ENCODE measurements around the gene RCAN1. TPM values are rescaled to one million over a fixed set of nuclear protein-coding genes. Genes with fewer than 3 reads are reported as not detected.

RCAN1 gene
- total RNA-seq, 5 donors from 2014 or later (not counting 1 experiment from before 2014, with no cell fraction given) = 5.2 to 8.2 (median 5.8) TPM

DNA sequence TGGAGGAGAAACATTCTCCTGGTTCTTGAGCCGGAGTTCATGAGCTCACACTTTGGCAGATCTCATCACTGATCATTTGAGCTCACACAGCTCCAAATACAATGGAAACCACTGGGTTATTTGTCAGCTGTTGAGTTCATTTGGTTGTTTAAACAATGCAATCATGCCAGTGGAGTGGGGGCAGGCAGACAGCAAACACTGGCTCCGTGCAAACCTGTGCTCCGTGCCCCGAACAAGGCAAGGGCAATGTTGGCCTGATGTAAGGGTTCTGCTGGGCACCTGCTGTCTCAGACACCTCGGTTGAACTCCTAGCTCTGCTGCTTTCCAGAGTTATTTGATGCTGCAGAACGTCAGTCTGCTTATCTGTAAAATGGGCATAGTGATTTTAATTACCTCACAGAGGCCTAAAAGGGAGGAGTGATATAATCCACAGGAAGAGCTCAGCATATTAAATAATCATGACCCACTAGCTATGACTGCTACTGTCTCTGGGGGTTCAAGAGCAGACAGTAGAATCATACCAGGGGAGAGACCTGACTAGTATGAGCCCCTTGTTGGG lies 33.9 kb upstream of the RCAN1 start:
- CTCF ChIA-PET = no interaction called here
- no peak overlapping the region for H3K27ac Mint-ChIP-seq
- no peak for ATAC-seq (replicated peaks in 1 of 4)
- POLR2A ChIA-PET = no interaction called here
- DNase-seq = no peak
- Histone ChIP-seq H3K4me3 (ENCODE audit: control insufficient read depth in 1 of 2, extremely low read depth in 1 of 2, low read length in 1 of 2) (no peak overlapping the region), H3K27ac (ENCODE audit: low read length) (no peak overlapping the region), H3K36me3 (ENCODE audit: control insufficient read depth in 2 of 2, extremely low read depth in 1 of 2, insufficient read depth in 1 of 2, low read length in 1 of 2) (no peaks in the 10 kb centered on the region), H3K4me1 (ENCODE audit: control insufficient read depth in 1 of 2, extremely low read depth in 1 of 2, insufficient read depth in 2 of 2, low read length in 2 of 2) (no peaks in the 10 kb centered on the region), H3K9me3 (no peaks in the 10 kb centered on the region), H3K27me3 (replicated peaks in 1 of 2; ENCODE audit: control insufficient read depth in 2 of 2, extremely low read depth in 1 of 2, insufficient read depth in 2 of 2, low read length in 1 of 2) (peaks cover 0 to 18% of the 10 kb centered on the region in 2 experiments)
- peaks cover 0 to 13% (median 7%) of the 10 kb centered on the region in 3 donors for H3K9me3 Mint-ChIP-seq
- peaks cover 20 to 26% of the 10 kb centered on the region in 2 donors for H3K27me3 Mint-ChIP-seq
- H3K36me3 Mint-ChIP-seq = no peaks in the 10 kb centered on the region
- WGBS (ENCODE audit: insufficient coverage) = 88% methylated on average over 4 of the region's 6 CpGs
- H3K4me1 Mint-ChIP-seq = peaks cover 0 to 8% (median 0%) of the 10 kb centered on the region in 3 donors
- no peak overlapping the region for H3K4me3 Mint-ChIP-seq

DNA sequence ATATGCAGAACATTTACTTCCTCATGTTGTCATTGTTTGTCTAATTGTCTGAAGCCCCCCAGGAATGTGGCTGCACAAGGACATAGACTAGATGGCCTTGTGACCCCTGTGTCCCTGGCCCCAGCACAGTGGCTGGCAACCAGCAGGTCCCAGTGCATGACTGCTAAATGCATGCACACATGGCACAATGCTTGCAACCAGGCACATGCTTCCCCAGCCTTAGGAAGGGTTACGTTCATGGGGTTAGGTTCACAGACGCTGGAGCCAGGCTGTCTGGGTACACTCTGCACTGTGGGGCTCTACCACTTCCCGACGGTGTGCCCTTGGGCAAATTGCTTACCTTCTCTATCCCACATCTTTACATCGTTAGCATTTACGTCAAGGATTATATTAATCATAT lies 32.6 kb upstream of the RCAN1 start:
- Histone ChIP-seq H3K36me3 (ENCODE audit: control insufficient read depth in 2 of 2, extremely low read depth in 1 of 2, insufficient read depth in 1 of 2, low read length in 1 of 2) (no peaks in the 10 kb centered on the region), H3K4me3 (ENCODE audit: control insufficient read depth in 1 of 2, extremely low read depth in 1 of 2, low read length in 1 of 2) (no peak overlapping the region), H3K9me3 (no peaks in the 10 kb centered on the region), H3K4me1 (ENCODE audit: control insufficient read depth in 1 of 2, extremely low read depth in 1 of 2, insufficient read depth in 2 of 2, low read length in 2 of 2) (no peaks in the 10 kb centered on the region), H3K27me3 (replicated peaks in 1 of 2; ENCODE audit: control insufficient read depth in 2 of 2, extremely low read depth in 1 of 2, insufficient read depth in 2 of 2, low read length in 1 of 2) (peaks cover 0 to 14% of the 10 kb centered on the region in 2 experiments), H3K27ac (ENCODE audit: low read length) (no peak overlapping the region)
- Mint-ChIP-seq H3K27me3 (peaks cover 10 to 15% of the 10 kb centered on the region in 2 donors), H3K4me1 (peaks cover 0 to 8% (median 0%) of the 10 kb centered on the region in 3 donors), H3K36me3 (no peaks in the 10 kb centered on the region), H3K9me3 (peaks cover 0 to 9% (median 7%) of the 10 kb centered on the region in 3 donors), H3K4me3 (no peak overlapping the region), H3K27ac (no peak overlapping the region)
- 100% methylated on average over 1 of the region's 6 CpGs for WGBS (ENCODE audit: insufficient coverage)
- ATAC-seq (replicated peaks in 1 of 4) (no peak), DNase-seq (no peak)
- ChIA-PET CTCF (no interaction called here), POLR2A (no interaction called here)

DNA sequence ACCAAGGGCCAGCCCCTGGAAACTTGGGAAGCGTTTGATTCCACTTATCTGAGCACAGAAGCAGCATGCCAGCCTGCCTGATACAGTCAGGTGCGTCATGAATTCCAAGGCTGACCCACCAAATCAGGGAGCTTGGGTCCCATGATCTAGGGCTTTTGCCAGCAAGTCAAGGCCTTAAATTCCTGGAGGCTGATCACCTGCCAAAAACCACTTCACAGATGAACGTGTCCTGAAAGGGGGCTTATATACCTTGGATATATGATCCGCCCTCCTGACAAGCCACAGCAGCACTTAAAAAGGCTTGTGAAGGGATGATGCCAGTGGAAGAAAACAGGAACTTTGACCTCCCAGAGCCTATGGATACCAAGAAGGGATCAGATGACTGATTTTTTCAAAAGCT lies 29.9 kb upstream of the RCAN1 start:
- Histone ChIP-seq H3K9me3 (no peaks in the 10 kb centered on the region), H3K4me1 (ENCODE audit: control insufficient read depth in 1 of 2, extremely low read depth in 1 of 2, insufficient read depth in 2 of 2, low read length in 2 of 2) (peaks cover 0 to 6% of the 10 kb centered on the region in 2 experiments), H3K27ac (ENCODE audit: low read length) (no peak overlapping the region), H3K36me3 (ENCODE audit: control insufficient read depth in 2 of 2, extremely low read depth in 1 of 2, insufficient read depth in 1 of 2, low read length in 1 of 2) (no peaks in the 10 kb centered on the region), H3K4me3 (ENCODE audit: control insufficient read depth in 1 of 2, extremely low read depth in 1 of 2, low read length in 1 of 2) (no peak overlapping the region), H3K27me3 (replicated peaks in 1 of 2; ENCODE audit: control insufficient read depth in 2 of 2, extremely low read depth in 1 of 2, insufficient read depth in 2 of 2, low read length in 1 of 2) (peaks cover 0 to 14% of the 10 kb centered on the region in 2 experiments)
- no peaks in the 10 kb centered on the region for H3K36me3 Mint-ChIP-seq
- no peaks in the 10 kb centered on the region for H3K9me3 Mint-ChIP-seq
- peaks cover 4 to 9% of the 10 kb centered on the region in 2 donors for H3K27me3 Mint-ChIP-seq
- ATAC-seq (replicated peaks in 1 of 4) (no peak), DNase-seq (no peak)
- 90% methylated on average over 4 of the region's 4 CpGs for WGBS (ENCODE audit: insufficient coverage)
- no peak overlapping the region for H3K27ac Mint-ChIP-seq
- POLR2A ChIA-PET = no interaction called here
- CTCF ChIA-PET = no interaction called here
- H3K4me1 Mint-ChIP-seq = peaks cover 12 to 20% (median 12%) of the 10 kb centered on the region in 3 donors
- no peak overlapping the region for H3K4me3 Mint-ChIP-seq

DNA sequence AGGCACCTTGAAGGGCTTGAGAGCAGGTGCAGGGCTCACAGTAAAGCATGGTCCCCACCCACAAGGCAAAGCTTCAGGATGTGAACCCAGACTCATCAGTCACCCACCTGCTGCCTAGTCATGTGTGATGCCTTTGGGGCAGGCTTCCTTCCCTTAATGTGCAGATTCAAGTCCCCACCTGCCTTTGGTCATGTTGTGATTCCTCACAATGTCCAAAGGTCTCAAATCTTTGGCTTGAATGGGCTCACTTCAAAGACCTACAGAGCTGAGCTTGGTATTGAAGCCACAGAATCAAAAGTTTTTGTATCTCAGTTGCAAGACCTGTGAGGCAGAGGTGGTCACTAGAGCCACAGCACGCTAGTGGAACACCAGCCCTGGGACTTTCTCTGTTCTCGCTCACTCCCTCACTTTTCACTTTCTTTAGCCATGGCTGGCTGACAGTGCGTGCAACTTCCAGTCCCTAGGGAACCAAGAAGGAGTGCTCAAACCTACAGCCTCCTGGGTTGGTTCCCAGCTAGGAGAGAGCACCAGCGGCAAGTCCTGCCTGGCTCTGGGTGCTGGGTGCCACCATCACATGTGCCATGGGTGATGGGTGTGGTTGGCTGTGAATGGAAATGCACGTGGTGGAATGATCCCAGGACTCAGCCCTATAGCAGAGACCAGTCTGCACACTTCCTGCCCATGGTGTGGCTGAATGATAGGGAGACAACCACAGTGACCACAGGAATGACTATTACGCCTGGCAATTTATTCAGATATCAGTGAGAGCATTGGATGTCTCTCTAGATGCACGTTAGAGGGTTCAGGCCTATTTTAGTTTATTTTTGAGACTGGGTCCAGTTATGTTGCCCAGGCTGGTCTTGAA lies 27.5 kb upstream of the RCAN1 start:
- ChIA-PET CTCF (interaction anchor here in 1 of 2 donors (0.6 kb wide), 1 partner anchor 14 kb away, joined by 3 read pairs; no protein-coding TSS in a partner anchor), POLR2A (no interaction called here)
- Histone ChIP-seq H3K36me3 (ENCODE audit: control insufficient read depth in 2 of 2, extremely low read depth in 1 of 2, insufficient read depth in 1 of 2, low read length in 1 of 2) (no peaks in the 10 kb centered on the region), H3K27me3 (replicated peaks in 1 of 2; ENCODE audit: control insufficient read depth in 2 of 2, extremely low read depth in 1 of 2, insufficient read depth in 2 of 2, low read length in 1 of 2) (peaks cover 0 to 11% of the 10 kb centered on the region in 2 experiments), H3K4me3 (ENCODE audit: control insufficient read depth in 1 of 2, extremely low read depth in 1 of 2, low read length in 1 of 2) (no peak overlapping the region), H3K9me3 (no peaks in the 10 kb centered on the region), H3K27ac (ENCODE audit: low read length) (no peak overlapping the region), H3K4me1 (ENCODE audit: control insufficient read depth in 1 of 2, extremely low read depth in 1 of 2, insufficient read depth in 2 of 2, low read length in 2 of 2) (peaks cover 0 to 6% of the 10 kb centered on the region in 2 experiments)
- Mint-ChIP-seq H3K4me1 (peaks cover 16 to 18% (median 18%) of the 10 kb centered on the region in 3 donors), H3K4me3 (no peak overlapping the region), H3K27ac (no peak overlapping the region), H3K9me3 (no peaks in the 10 kb centered on the region), H3K27me3 (no peaks in the 10 kb centered on the region), H3K36me3 (no peaks in the 10 kb centered on the region)
- ATAC-seq (replicated peaks in 1 of 4) = no peak
- WGBS (ENCODE audit: insufficient coverage) = 74% methylated on average over 4 of the region's 7 CpGs
- DNase-seq = no peak

DNA sequence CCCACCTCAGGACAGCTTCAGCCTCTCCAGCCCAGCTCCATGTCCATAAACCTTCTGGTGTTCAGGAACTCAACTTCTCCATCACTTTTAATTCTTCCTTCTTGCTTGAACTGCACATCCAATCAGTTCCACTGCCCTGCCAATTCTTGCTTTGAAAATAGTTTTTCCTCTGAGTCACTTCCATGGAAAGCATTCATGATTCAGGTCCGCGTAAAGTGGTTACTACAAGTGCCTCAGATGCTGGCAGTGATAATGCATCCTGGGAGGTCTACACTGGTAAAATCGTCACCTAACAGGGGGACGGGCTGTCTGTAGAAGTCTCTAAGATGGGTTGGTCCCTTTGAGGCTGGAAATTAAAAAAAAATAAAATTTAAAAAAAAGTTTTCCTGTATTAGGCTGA lies 25.9 kb upstream of the RCAN1 start:
- POLR2A ChIA-PET = no interaction called here
- Mint-ChIP-seq H3K9me3 (no peaks in the 10 kb centered on the region), H3K27ac (peak overlapping the region; percentile 29 to 88), H3K4me3 (peak overlapping the region; percentile 43 to 77 (median 52)), H3K27me3 (peaks cover 0 to 2% of the 10 kb centered on the region in 2 donors), H3K4me1 (peaks cover 16 to 18% (median 18%) of the 10 kb centered on the region in 3 donors), H3K36me3 (no peaks in the 10 kb centered on the region)
- peaks cover 0 to 1% of the 10 kb centered on the region in 2 experiments for H3K27me3 ChIP-seq (replicated peaks in 1 of 2; ENCODE audit: control insufficient read depth in 2 of 2, extremely low read depth in 1 of 2, insufficient read depth in 2 of 2, low read length in 1 of 2)
- ATAC-seq (replicated peaks in 1 of 4) (no peak), DNase-seq (no peak)
- no peaks in the 10 kb centered on the region for H3K36me3 ChIP-seq (ENCODE audit: control insufficient read depth in 2 of 2, extremely low read depth in 1 of 2, insufficient read depth in 1 of 2, low read length in 1 of 2)
- peaks cover 0 to 6% of the 10 kb centered on the region in 2 experiments for H3K4me1 ChIP-seq (ENCODE audit: control insufficient read depth in 1 of 2, extremely low read depth in 1 of 2, insufficient read depth in 2 of 2, low read length in 2 of 2)
- CTCF ChIA-PET = no interaction called here
- WGBS (ENCODE audit: insufficient coverage) = 93% methylated on average over 2 of the region's 4 CpGs
- H3K9me3 ChIP-seq = no peaks in the 10 kb centered on the region
- no peak overlapping the region for H3K27ac ChIP-seq (ENCODE audit: low read length)
- H3K4me3 ChIP-seq (ENCODE audit: control insufficient read depth in 1 of 2, extremely low read depth in 1 of 2, low read length in 1 of 2) = no peak overlapping the region

DNA sequence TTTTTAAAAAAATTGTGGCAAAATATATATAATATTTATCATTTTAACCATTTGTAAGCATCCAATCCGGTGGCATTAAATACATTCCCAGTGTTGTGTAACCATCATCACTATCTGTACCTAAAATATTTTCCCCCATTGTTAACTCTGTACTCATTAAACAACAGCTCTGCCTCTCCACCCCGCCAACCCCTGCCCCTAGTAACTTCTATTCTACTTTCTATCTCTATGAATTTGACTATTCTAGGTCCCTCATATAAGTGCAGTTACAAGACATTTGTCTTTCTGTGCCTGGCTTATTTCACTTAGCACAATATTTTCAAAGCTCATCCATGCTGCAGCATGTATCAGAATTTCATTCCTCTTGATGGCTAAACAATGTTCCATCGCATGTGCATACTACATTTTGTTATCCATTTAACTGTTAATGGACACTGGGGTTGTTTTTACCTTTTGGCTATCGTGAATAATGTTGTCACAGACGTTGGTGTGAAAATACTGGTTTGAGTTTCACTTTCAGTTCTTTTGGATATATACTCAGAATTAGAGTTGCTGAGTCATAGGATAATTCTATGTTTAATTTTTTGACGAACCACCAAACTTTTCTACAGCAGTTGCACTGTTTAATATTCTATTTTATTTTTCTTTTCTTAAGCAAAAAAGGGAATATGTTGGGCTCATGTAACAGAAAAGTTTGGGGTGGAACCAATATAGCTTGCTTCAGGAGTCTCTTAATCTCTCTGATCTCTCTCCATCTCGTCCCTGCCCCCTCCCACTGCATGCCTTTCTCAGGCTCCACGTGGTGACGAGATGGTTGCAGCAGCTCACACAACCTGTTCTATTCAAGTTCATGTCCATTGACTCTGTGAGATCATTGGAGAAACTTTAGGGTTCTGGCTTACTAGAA lies 25.2 kb upstream of the RCAN1 start:
- POLR2A ChIA-PET = no interaction called here
- ATAC-seq (replicated peaks in 1 of 4) = peak; percentile 36 to 45 (median 38)
- Histone ChIP-seq H3K9me3 (no peaks in the 10 kb centered on the region), H3K4me3 (ENCODE audit: control insufficient read depth in 1 of 2, extremely low read depth in 1 of 2, low read length in 1 of 2) (peak overlapping the region in 1 of 2 donors; percentile 23), H3K4me1 (ENCODE audit: control insufficient read depth in 1 of 2, extremely low read depth in 1 of 2, insufficient read depth in 2 of 2, low read length in 2 of 2) (peaks cover 0 to 6% of the 10 kb centered on the region in 2 experiments), H3K27ac (ENCODE audit: low read length) (peak overlapping the region; percentile 2), H3K36me3 (ENCODE audit: control insufficient read depth in 2 of 2, extremely low read depth in 1 of 2, insufficient read depth in 1 of 2, low read length in 1 of 2) (no peaks in the 10 kb centered on the region), H3K27me3 (replicated peaks in 1 of 2; ENCODE audit: control insufficient read depth in 2 of 2, extremely low read depth in 1 of 2, insufficient read depth in 2 of 2, low read length in 1 of 2) (peaks cover 0 to 8% of the 10 kb centered on the region in 2 experiments)
- H3K27ac Mint-ChIP-seq = peak overlapping the region; percentile 59 to 88
- peak in 1 of 35 experiments; percentile 16 for DNase-seq
- peaks cover 16 to 18% (median 18%) of the 10 kb centered on the region in 3 donors for H3K4me1 Mint-ChIP-seq
- 57% methylated on average over 2 of the region's 9 CpGs for WGBS (ENCODE audit: insufficient coverage)
- H3K36me3 Mint-ChIP-seq = no peaks in the 10 kb centered on the region
- H3K27me3 Mint-ChIP-seq = peaks cover 0 to 2% of the 10 kb centered on the region in 2 donors
- H3K9me3 Mint-ChIP-seq = no peaks in the 10 kb centered on the region
- CTCF ChIA-PET = no interaction called here
- H3K4me3 Mint-ChIP-seq = peak overlapping the region; percentile 43 to 77 (median 52)
